Measurements from ENCODE around the gene ACVR1. TPM values are rescaled to one million over a fixed set of nuclear protein-coding genes. Genes with fewer than 3 reads are reported as not detected.

Gene ACVR1
- total and polyA plus RNA-seq, 2 of the 13 experiments (the other 11 are each of a cell fraction or from before 2014, with no cell fraction given): 2.3 to 5.4 TPM

- ChIA-PET CTCF (ENCODE audit: low intra/inter-chr PET ratio, low total read pairs) (no interaction called here), POLR2A (no interaction called here)
- no peak overlapping the region for H3K27ac ChIP-seq (ENCODE audit: extremely low read length, insufficient read depth, low read length)
- no peaks in the 10 kb centered on the region for H3K79me2 ChIP-seq (ENCODE audit: insufficient read depth, low read length)
- no peak overlapping the region for H3K4me3 ChIP-seq (replicated peaks in 1 of 3; ENCODE audit: insufficient read depth in 1 of 3, low read depth in 2 of 3, low read length in 3 of 3)
- DNase-seq (ENCODE audit: low spot score) (no peak), ATAC-seq (no peak), FAIRE-seq (no peak)
- WGBS (ENCODE audit: low lambda C conversion rate): 88% methylated on average over 3 of the region's 3 CpGs
- no peak overlapping the region for H3K4me2 ChIP-seq (ENCODE audit: low read depth, low read length)
- H3K9ac ChIP-seq (ENCODE audit: insufficient read depth, low read depth, low read length): no peak overlapping the region
- H3K4me1 ChIP-seq (ENCODE audit: insufficient read depth, low read length): no peaks in the 10 kb centered on the region
- TF ChIP-seq, protein P1, sequence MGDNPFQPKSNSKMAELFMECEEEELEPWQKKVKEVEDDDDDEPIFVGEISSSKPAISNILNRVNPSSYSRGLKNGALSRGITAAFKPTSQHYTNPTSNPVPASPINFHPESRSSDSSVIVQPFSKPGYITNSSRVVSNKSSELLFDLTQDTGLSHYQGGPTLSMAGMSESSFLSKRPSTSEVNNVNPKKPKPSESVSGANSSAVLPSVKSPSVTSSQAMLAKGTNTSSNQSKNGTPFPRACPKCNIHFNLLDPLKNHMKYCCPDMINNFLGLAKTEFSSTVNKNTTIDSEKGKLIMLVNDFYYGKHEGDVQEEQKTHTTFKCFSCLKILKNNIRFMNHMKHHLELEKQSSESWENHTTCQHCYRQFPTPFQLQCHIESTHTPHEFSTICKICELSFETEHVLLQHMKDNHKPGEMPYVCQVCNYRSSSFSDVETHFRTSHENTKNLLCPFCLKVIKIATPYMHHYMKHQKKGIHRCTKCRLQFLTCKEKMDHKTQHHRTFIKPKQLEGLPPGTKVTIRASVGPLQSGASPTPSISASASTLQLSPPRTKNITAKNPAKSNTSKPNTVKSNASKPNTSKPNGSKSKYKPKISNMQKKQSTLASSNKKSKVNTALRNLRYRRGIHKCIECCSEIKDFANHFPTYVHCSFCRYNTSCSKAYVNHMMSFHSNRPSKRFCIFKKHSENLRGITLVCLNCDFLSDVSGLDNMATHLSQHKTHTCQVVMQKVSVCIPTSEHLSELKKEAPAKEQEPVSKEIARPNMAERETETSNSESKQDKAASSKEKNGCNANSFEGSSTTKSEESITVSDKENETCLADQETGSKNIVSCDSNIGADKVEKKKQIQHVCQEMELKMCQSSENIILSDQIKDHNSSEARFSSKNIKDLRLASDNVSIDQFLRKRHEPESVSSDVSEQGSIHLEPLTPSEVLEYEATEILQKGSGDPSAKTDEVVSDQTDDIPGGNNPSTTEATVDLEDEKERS (CRISPR knock-in tag; IDR thresholded peaks at IDR 0.05): 0 out of 2 replicates have a peak, but pooled peaks have one; percentile 35
- TF ChIP-seq ZNF317 (CRISPR knock-in tag; IDR thresholded peaks at IDR 0.05): peak; percentile 100
- TF ChIP-seq GTF2F1 (IDR thresholded peaks at IDR 0.05; ENCODE audit: low read length): no peak
- in situ Hi-C loops (cut with HindIII; ENCODE audit: extremely low pct_ligation_motif_present, low pct_unique_long_range_greater_than_20kb): no loop called here
- H4K20me1 ChIP-seq (ENCODE audit: insufficient read depth, low read length): no peaks in the 10 kb centered on the region
- H2AFZ ChIP-seq (ENCODE audit: low read length): no peak overlapping the region
- intact Hi-C loops (cut with micrococcal nuclease; ENCODE audit: unreplicated experiment): no loop called here
- no peaks in the 10 kb centered on the region for H3K27me3 ChIP-seq (ENCODE audit: control insufficient read depth in 1 of 2, insufficient read depth in 2 of 2, low read length in 2 of 2)
- no TSS peak for BruUV-seq (replicated peaks)
- H3K9me3 ChIP-seq (ENCODE audit: low read length): peaks cover 25% of the 10 kb centered on the region
- H3K36me3 ChIP-seq (replicated peaks in 1 of 2; ENCODE audit: control insufficient read depth in 1 of 2, insufficient read depth in 2 of 2, low read length in 2 of 2): no peaks in the 10 kb centered on the region
Observed at GRCh38 chr2:157722580-157723234, 153.4 kb downstream of the ACVR1 start.

- ATAC-seq (no peak), FAIRE-seq (no peak), DNase-seq (ENCODE audit: low spot score) (no peak)
- Histone ChIP-seq H3K4me1 (ENCODE audit: insufficient read depth, low read length) (no peaks in the 10 kb centered on the region), H3K4me3 (replicated peaks in 1 of 3; ENCODE audit: insufficient read depth in 1 of 3, low read depth in 2 of 3, low read length in 3 of 3) (no peak overlapping the region), H3K9ac (ENCODE audit: insufficient read depth, low read depth, low read length) (no peak overlapping the region), H3K36me3 (replicated peaks in 1 of 2; ENCODE audit: control insufficient read depth in 1 of 2, insufficient read depth in 2 of 2, low read length in 2 of 2) (no peaks in the 10 kb centered on the region), H4K20me1 (ENCODE audit: insufficient read depth, low read length) (no peaks in the 10 kb centered on the region), H3K4me2 (ENCODE audit: low read depth, low read length) (no peak overlapping the region), H2AFZ (ENCODE audit: low read length) (no peak overlapping the region), H3K27me3 (ENCODE audit: control insufficient read depth in 1 of 2, insufficient read depth in 2 of 2, low read length in 2 of 2) (no peaks in the 10 kb centered on the region), H3K79me2 (ENCODE audit: insufficient read depth, low read length) (no peaks in the 10 kb centered on the region), H3K27ac (ENCODE audit: extremely low read length, insufficient read depth, low read length) (no peak overlapping the region), H3K9me3 (ENCODE audit: low read length) (peaks cover 25% of the 10 kb centered on the region)
- CTCF ChIA-PET (ENCODE audit: low intra/inter-chr PET ratio, low total read pairs): no interaction called here
- POLR2A ChIA-PET: no interaction called here
- no TSS peak for BruUV-seq (replicated peaks)
- intact Hi-C loops (cut with micrococcal nuclease; ENCODE audit: unreplicated experiment): no loop called here
- in situ Hi-C loops (cut with HindIII; ENCODE audit: extremely low pct_ligation_motif_present, low pct_unique_long_range_greater_than_20kb): no loop called here
- 78% methylated on average over 2 of the region's 2 CpGs for WGBS (ENCODE audit: low lambda C conversion rate)
- TF ChIP-seq HES4 (CRISPR knock-in tag; IDR thresholded peaks at IDR 0.05; ENCODE audit: borderline replicate concordance): no peak
- TF ChIP-seq RFX1 (IDR thresholded peaks at IDR 0.05): no peak
- TF ChIP-seq ZBTB20 (CRISPR knock-in tag; IDR thresholded peaks at IDR 0.05; ENCODE audit: borderline replicate concordance, low read depth): no peak
- TF ChIP-seq, protein P2, sequence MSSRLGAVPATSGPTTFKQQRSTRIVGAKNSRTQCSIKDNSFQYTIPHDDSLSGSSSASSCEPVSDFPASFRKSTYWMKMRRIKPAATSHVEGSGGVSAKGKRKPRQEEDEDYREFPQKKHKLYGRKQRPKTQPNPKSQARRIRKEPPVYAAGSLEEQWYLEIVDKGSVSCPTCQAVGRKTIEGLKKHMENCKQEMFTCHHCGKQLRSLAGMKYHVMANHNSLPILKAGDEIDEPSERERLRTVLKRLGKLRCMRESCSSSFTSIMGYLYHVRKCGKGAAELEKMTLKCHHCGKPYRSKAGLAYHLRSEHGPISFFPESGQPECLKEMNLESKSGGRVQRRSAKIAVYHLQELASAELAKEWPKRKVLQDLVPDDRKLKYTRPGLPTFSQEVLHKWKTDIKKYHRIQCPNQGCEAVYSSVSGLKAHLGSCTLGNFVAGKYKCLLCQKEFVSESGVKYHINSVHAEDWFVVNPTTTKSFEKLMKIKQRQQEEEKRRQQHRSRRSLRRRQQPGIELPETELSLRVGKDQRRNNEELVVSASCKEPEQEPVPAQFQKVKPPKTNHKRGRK (CRISPR knock-in tag; IDR thresholded peaks at IDR 0.05): no peak
- TF ChIP-seq NFE2L2 (IDR thresholded peaks at IDR 0.05; ENCODE audit: low read length): no peak
- TF ChIP-seq SOX6 (IDR thresholded peaks at IDR 0.05): no peak
- no peak for TF ChIP-seq SOX6 (CRISPR knock-in tag; IDR thresholded peaks at IDR 0.05)
- TF ChIP-seq TARDBP (CRISPR knock-in tag; IDR thresholded peaks at IDR 0.05): no peak
- no peak for TF ChIP-seq SP2 (CRISPR knock-in tag; IDR thresholded peaks at IDR 0.05)
- TF ChIP-seq TRIM24 (CRISPR knock-in tag; IDR thresholded peaks at IDR 0.05): no peak
- no peak for TF ChIP-seq PHF20 (CRISPR knock-in tag; IDR thresholded peaks at IDR 0.05)
Observed at GRCh38 chr2:157720504-157720903, 155.6 kb downstream of the ACVR1 start.
